ENCODE results near the gene PSME3. TPM values are rescaled to one million over a fixed set of nuclear protein-coding genes. Genes with fewer than 3 reads are reported as not detected.

PSME3 gene
- total RNA-seq, 2 donors from 2014 or later, result 41.2 to 82.5 TPM

GRCh38 chr17:42891539-42892152 lies 58.4 kb downstream of the PSME3 start:
- Histone ChIP-seq H3K9me3 (no peaks in the 10 kb centered on the region), H3K27me3 (replicated peaks; ENCODE audit: insufficient read depth) (no peaks in the 10 kb centered on the region), H3K4me1 (ENCODE audit: control insufficient read depth in 1 of 2, low read depth in 2 of 2) (peaks cover 36 to 51% of the 10 kb centered on the region in 2 donors), H3K4me3 (peak overlapping the region; percentile 21), H3K27ac (peak overlapping the region; percentile 73 to 95), H3K36me3 (no peaks in the 10 kb centered on the region)
- ATAC-seq (ENCODE audit: insufficient number of reproducible peaks, low FRiP score, low read depth) (no peak), DNase-seq (ENCODE audit: low spot score) (no peak)
- TF ChIP-seq CTCF (IDR thresholded peaks at IDR 0.05), result no peak

GRCh38 chr17:42893359-42893758 lies 60.2 kb downstream of the PSME3 start:
- DNase-seq (ENCODE audit: low spot score), result no peak
- peak overlapping the region; percentile 73 to 82 for H3K27ac ChIP-seq
- no peaks in the 10 kb centered on the region for H3K36me3 ChIP-seq
- H3K4me1 ChIP-seq (ENCODE audit: control insufficient read depth in 1 of 2, low read depth in 2 of 2), result peaks cover 36 to 51% of the 10 kb centered on the region in 2 donors
- ATAC-seq (ENCODE audit: insufficient number of reproducible peaks, low FRiP score, low read depth), result no peak
- no peaks in the 10 kb centered on the region for H3K27me3 ChIP-seq (replicated peaks; ENCODE audit: insufficient read depth)
- TF ChIP-seq CTCF (IDR thresholded peaks at IDR 0.05), result no peak
- peak overlapping the region; percentile 0 for H3K4me3 ChIP-seq
- H3K9me3 ChIP-seq, result no peaks in the 10 kb centered on the region

Other genes starting within 250 kb of the PSME3 start
- gene RETREG3, start 224.0 kb upstream of the PSME3 start, total RNA-seq, result 10 to 100 TPM; 49.0 to 60.4 TPM
- gene TUBG1, start 223.7 kb upstream of the PSME3 start, total RNA-seq, result 10 to 100 TPM; 26.7 to 47.0 TPM
- gene TUBG2, start 174.1 kb upstream of the PSME3 start, total RNA-seq, result 10 to 100 TPM; 47.2 to 49.0 TPM
- 10 to 100 TPM; 54.8 to 59.2 TPM for gene PLEKHH3, start 156.4 kb upstream of the PSME3 start, total RNA-seq
- gene CCR10, start 151.6 kb upstream of the PSME3 start, total RNA-seq, result 1 to 10 TPM; 3.2 to 3.4 TPM
- 10 to 100 TPM in 1 of 2 donors, 1 to 10 TPM in 1; 9.1 to 19.6 TPM for gene CNTNAP1, start 150.9 kb upstream of the PSME3 start, total RNA-seq
- gene EZH1, start 88.4 kb upstream of the PSME3 start, total RNA-seq, result 10 to 100 TPM; 66.3 to 75.2 TPM
- gene RAMP2, start 72.2 kb upstream of the PSME3 start, total RNA-seq, result 10 to 100 TPM; 11.0 to 32.3 TPM
- 10 to 100 TPM; 18.5 to 24.2 TPM for gene VPS25, start 59.9 kb upstream of the PSME3 start, total RNA-seq
- not detected for gene WNK4, start 52.8 kb upstream of the PSME3 start, total RNA-seq
- 10 to 100 TPM; 34.3 to 36.1 TPM for gene COA3, start 34.7 kb upstream of the PSME3 start, total RNA-seq
- not detected for gene CNTD1, start 34.5 kb upstream of the PSME3 start, total RNA-seq
- 100 to 1,000 TPM in 1 of 2 donors, 10 to 100 TPM in 1; 99.6 to 122 TPM for gene BECN1, start 9.1 kb upstream of the PSME3 start, total RNA-seq
- 1 to 10 TPM in 1 of 2 donors, under 1 TPM in 1; 0.68 to 2.8 TPM for gene AOC2, start 11.2 kb downstream of the PSME3 start, total RNA-seq
- gene AOC3, start 17.8 kb downstream of the PSME3 start, total RNA-seq, result 100 to 1,000 TPM; 117 to 146 TPM
- gene G6PC1, start 67.4 kb downstream of the PSME3 start, total RNA-seq, result not detected
- gene AARSD1, start 131.1 kb downstream of the PSME3 start, total RNA-seq, result 10 to 100 TPM; 26.0 to 35.5 TPM
- gene PTGES3L, start 146.7 kb downstream of the PSME3 start, total RNA-seq, result 1 to 10 TPM; 1.5 to 2.0 TPM
- 10 to 100 TPM; 16.6 to 17.9 TPM for gene RUNDC1, start 147.2 kb downstream of the PSME3 start, total RNA-seq
- 100 to 1,000 TPM; 535 to 569 TPM for gene RPL27, start 165.0 kb downstream of the PSME3 start, total RNA-seq
- gene IFI35, start 173.4 kb downstream of the PSME3 start, total RNA-seq, result 10 to 100 TPM; 34.4 to 34.8 TPM
- 100 to 1,000 TPM in 1 of 2 donors, 10 to 100 TPM in 1; 91.5 to 158 TPM for gene VAT1, start 189.0 kb downstream of the PSME3 start, total RNA-seq
- gene RND2, start 191.8 kb downstream of the PSME3 start, total RNA-seq, result 1 to 10 TPM in 1 of 2 donors, under 1 TPM in 1; 0.81 to 2.4 TPM